HG02885 (cell line): ENCODE results near the gene PLK3.
"Not testable (repeated sequence)": the region's sequence is repeated elsewhere in the genome, so short reads cannot be mapped to it uniquely, and the experiment has no call there.

Source experiments
- ATAC-seq: cut with Tn5 transposase; IDR thresholded peaks from one replicate; pipeline ENCODE4 v1.9.1; 2021; ENCODE audit warnings: mild to moderate bottlenecking; ENCODE audit not compliant: unreplicated experiment, poor library complexity

The PLK3 gene

GRCh38 chr1:44826375-44827196 lies 26.4 kb downstream of the PLK3 start:
- no peak for ATAC-seq

- no peak for ATAC-seq
Observed at GRCh38 chr1:44827197-44828002, 27.2 kb downstream of the PLK3 start.

- ATAC-seq: no peak
Observed at GRCh38 chr1:44828003-44828651, 27.9 kb downstream of the PLK3 start.

- ATAC-seq: no peak
Observed at GRCh38 chr1:44828841-44829440, 28.8 kb downstream of the PLK3 start.

- ATAC-seq: no peak
Observed at GRCh38 chr1:44829506-44830384, 29.6 kb downstream of the PLK3 start.

GRCh38 chr1:44830900-44831304 lies 30.7 kb downstream of the PLK3 start:
- ATAC-seq: no peak

GRCh38 chr1:44831516-44831915 lies 31.3 kb downstream of the PLK3 start:
- no peak for ATAC-seq

GRCh38 chr1:44832056-44832705 lies 32.0 kb downstream of the PLK3 start:
- no peak for ATAC-seq

- ATAC-seq: no peak
Observed at GRCh38 chr1:44834328-44834727, 34.2 kb downstream of the PLK3 start.

GRCh38 chr1:44835738-44836675 lies 35.8 kb downstream of the PLK3 start:
- ATAC-seq: peak; percentile 66

- ATAC-seq: not testable (repeated sequence)
Observed at GRCh38 chr1:44838294-44838693, 38.1 kb downstream of the PLK3 start.

GRCh38 chr1:44839576-44839975 lies 39.4 kb downstream of the PLK3 start:
- no peak for ATAC-seq

- ATAC-seq: no peak
Observed at GRCh38 chr1:44842486-44842861, 42.3 kb downstream of the PLK3 start.

- ATAC-seq: no peak
Observed at GRCh38 chr1:44842862-44843655, 42.9 kb downstream of the PLK3 start, which contains the start of gene PTCH2. TSS of gene PTCH2 (minus strand) at chr1:44843253. CDS start at chr1:44842932, 321 bp downstream.

GRCh38 chr1:44846985-44847384 lies 46.8 kb downstream of the PLK3 start:
- ATAC-seq: no peak

GRCh38 chr1:44847845-44848244 lies 47.7 kb downstream of the PLK3 start:
- no peak for ATAC-seq

- ATAC-seq: no peak
Observed at GRCh38 chr1:44848456-44849181, 48.4 kb downstream of the PLK3 start.
